Fibroblast of the aortic adventitia (primary cell): ENCODE results near the gene MCM5. TPM values are rescaled to one million over a fixed set of nuclear protein-coding genes. Genes with fewer than 3 reads are reported as not detected.

Experiments used
- DNase-seq: peaks from one replicate; pipeline ENCODE4 v3.0.0-alpha.2; 2010; ENCODE audit warnings: low read depth
- H3K4me3 ChIP-seq: 2 replicates; pipeline ENCODE4 v1.5.1; 2011; ENCODE audit warnings: low read depth, mild to moderate bottlenecking, control low read depth, low read length, moderate library complexity
- CTCF ChIP-seq: IDR thresholded peaks from 2 replicates; pipeline ENCODE4 v1.5.1; 2011; ENCODE audit warnings: mild to moderate bottlenecking, low read length, control low read depth, inconsistent platforms; ENCODE audit not compliant: insufficient read depth
- total RNA-seq: library from RNA; depleted of rRNA; stranded (reverse); fragments of >200 nt; gene quantifications from 2 replicates; pipeline ENCODE4 v1.2.3, GENCODE V29; 2012; ENCODE audit warnings: low replicate concordance

The MCM5 gene
- total RNA-seq, 1 donor = 76.9 TPM

GRCh38 chr22:35422145-35422544, 22.2 kb downstream of the MCM5 start:
- TF ChIP-seq CTCF = no peak
- H3K4me3 ChIP-seq = no peak overlapping the region
- no peak for DNase-seq

- no peak for DNase-seq
- H3K4me3 ChIP-seq = no peak overlapping the region
- no peak for TF ChIP-seq CTCF
Measured at GRCh38 chr22:35422936-35423335, 23.0 kb downstream of the MCM5 start.

GRCh38 chr22:35424081-35424480, 24.1 kb downstream of the MCM5 start:
- TF ChIP-seq CTCF = no peak
- H3K4me3 ChIP-seq = no peak overlapping the region
- DNase-seq = no peak

- no peak overlapping the region for H3K4me3 ChIP-seq
- TF ChIP-seq CTCF = no peak
- no peak for DNase-seq
Measured at GRCh38 chr22:35424761-35425160, 24.8 kb downstream of the MCM5 start.

- TF ChIP-seq CTCF = no peak
- DNase-seq = no peak
- H3K4me3 ChIP-seq = no peak overlapping the region
Measured at GRCh38 chr22:35425546-35425945, 25.6 kb downstream of the MCM5 start.

- TF ChIP-seq CTCF = no peak
- DNase-seq = no peak
- no peak overlapping the region for H3K4me3 ChIP-seq
Measured at GRCh38 chr22:35425971-35426800, 26.2 kb downstream of the MCM5 start.

- DNase-seq = no peak
- TF ChIP-seq CTCF = no peak
- no peak overlapping the region for H3K4me3 ChIP-seq
Measured at GRCh38 chr22:35426801-35427140, 26.8 kb downstream of the MCM5 start.
